ENCODE measurements around the gene EXD3. TPM values are rescaled to one million over a fixed set of nuclear protein-coding genes. Genes with fewer than 3 reads are reported as not detected.
"Not testable (repeated sequence)": the region's sequence is repeated elsewhere in the genome, so short reads cannot be mapped to it uniquely, and the experiment has no call there.

EXD3 gene
- total RNA-seq, 2 donors from 2014 or later: 15.4 to 17.8 TPM

- H3K4me3 Mint-ChIP-seq; H3K27me3 Mint-ChIP-seq; ATAC-seq; H3K9me3 ChIP-seq (ENCODE audit: control insufficient read depth, low read length, poor library complexity, severe bottlenecking); H3K36me3 Mint-ChIP-seq (ENCODE audit: low read depth); H3K4me1 Mint-ChIP-seq; H3K27ac Mint-ChIP-seq; DNase-seq: not testable (repeated sequence)
Measured at GRCh38 chr9:137262173-137262908, 160.6 kb downstream of the EXD3 start.

Other genes starting within 250 kb of the EXD3 start
- gene ANAPC2, start 234.6 kb downstream of the EXD3 start, total RNA-seq: 100 to 1,000 TPM; 114 to 116 TPM
- gene SSNA1, start 234.5 kb downstream of the EXD3 start, total RNA-seq: 10 to 100 TPM; 39.4 to 48.3 TPM
- 1 to 10 TPM; 5.7 to 6.3 TPM for gene TPRN, start 222.4 kb downstream of the EXD3 start, total RNA-seq
- 10 to 100 TPM; 21.3 to 21.4 TPM for gene TMEM203, start 217.5 kb downstream of the EXD3 start, total RNA-seq
- 10 to 100 TPM; 24.0 to 30.7 TPM for gene NDOR1, start 217.5 kb downstream of the EXD3 start, total RNA-seq
- gene RNF208, start 200.9 kb downstream of the EXD3 start, total RNA-seq: 1 to 10 TPM; 1.2 to 5.3 TPM
- under 1 TPM in 1 of 2 donors, not detected in 1; 0.52 TPM for gene CYSRT1, start 198.0 kb downstream of the EXD3 start, total RNA-seq
- not detected for gene RNF224, start 195.7 kb downstream of the EXD3 start, total RNA-seq
- not detected for gene SLC34A3, start 192.3 kb downstream of the EXD3 start, total RNA-seq
- gene TUBB4B, start 181.9 kb downstream of the EXD3 start, total RNA-seq: 10 to 100 TPM; 81.0 to 90.5 TPM
- under 1 TPM in 1 of 2 donors, not detected in 1; 0.62 TPM for gene STPG3, start 171.9 kb downstream of the EXD3 start, total RNA-seq
- gene NELFB, start 167.8 kb downstream of the EXD3 start, total RNA-seq: 10 to 100 TPM; 33.2 to 37.8 TPM
- gene TOR4A, start 145.4 kb downstream of the EXD3 start, total RNA-seq: 1 to 10 TPM; 2.1 to 4.0 TPM
- gene NRARP, start 120.9 kb downstream of the EXD3 start, total RNA-seq: under 1 TPM; 0.42 to 0.91 TPM
- 1 to 10 TPM; 3.0 to 3.3 TPM for gene NOXA1, start 231 bp upstream of the EXD3 start, total RNA-seq
- not detected for gene ENTPD8, start 18.2 kb upstream of the EXD3 start, total RNA-seq
- gene NSMF, start 36.2 kb upstream of the EXD3 start, total RNA-seq: 10 to 100 TPM; 41.5 to 54.2 TPM
- gene PNPLA7, start 127.2 kb upstream of the EXD3 start, total RNA-seq: 1 to 10 TPM; 7.3 to 7.5 TPM
- 10 to 100 TPM; 52.6 to 78.8 TPM for gene MRPL41, start 128.7 kb upstream of the EXD3 start, total RNA-seq
- 10 to 100 TPM; 46.1 to 52.0 TPM for gene DPH7, start 155.8 kb upstream of the EXD3 start, total RNA-seq
- 10 to 100 TPM; 12.1 to 18.2 TPM for gene ZMYND19, start 167.3 kb upstream of the EXD3 start, total RNA-seq
- gene ARRDC1, start 182.5 kb upstream of the EXD3 start, total RNA-seq: 10 to 100 TPM; 54.8 to 83.8 TPM
- gene EHMT1, start 195.8 kb upstream of the EXD3 start, total RNA-seq: 100 to 1,000 TPM; 106 to 108 TPM